Testis (tissue), 3 donors: Measurements from ENCODE around the gene EIF4G3. TPM values are rescaled to one million over a fixed set of nuclear protein-coding genes. Genes with fewer than 3 reads are reported as not detected.

Experiments
- DNase-seq: peaks from one replicate; pipeline ENCODE4 v3.0.0-alpha.2; 2019
- H3K27ac ChIP-seq, 2 donors: fragments of 200-600 bp; sonication (generic); one replicate each; pipeline ENCODE4 v1.5.1; 2019
- H3K27me3 ChIP-seq: fragments of 200-600 bp; sonication (generic); one replicate; pipeline ENCODE4 v1.5.1; 2019
- H3K36me3 ChIP-seq: fragments of 200-600 bp; sonication (generic); one replicate; pipeline ENCODE4 v1.5.1; 2017; ENCODE audit warnings: low read depth; ENCODE audit errors: missing control alignments
- H3K4me1 ChIP-seq: fragments of 200-600 bp; sonication (generic); one replicate; pipeline ENCODE4 v1.5.1; 2019
- H3K4me3 ChIP-seq, 2 donors: fragments of 200-600 bp; sonication (generic); one replicate each; pipeline ENCODE4 v1.5.1; 2017 to 2019
- H3K9me3 ChIP-seq: fragments of 200-600 bp; sonication (generic); one replicate; pipeline ENCODE4 v1.5.1; 2017
- CTCF ChIP-seq, 3 experiments: fragments of 450-650 bp in 2 of 3; fragments of 200-600 bp in 1 of 3; sonication (generic) in 1 of 3; IDR thresholded peaks; one replicate each; pipeline ENCODE4 v1.5.1; 2016 to 2019; ENCODE audit warnings: antibody characterized with exemption in 3 of 3, mild to moderate bottlenecking in 2 of 3, moderate library complexity in 1 of 3
- POLR2A ChIP-seq: fragments of 450-650 bp; IDR thresholded peaks from one replicate; pipeline ENCODE4 v1.6.1; 2017; ENCODE audit warnings: antibody characterized with exemption, mild to moderate bottlenecking, moderate library complexity
- WGBS, 2 donors: methylation state at CpG; one replicate each; pipeline ENCODE4 v1.1.5; 2018; 5-methylcytosine and 5-hydroxymethylcytosine counted together
- intact Hi-C: fragments of 100-400 bp; cut with DNase I; formaldehyde crosslinking; loops from one replicate; pipeline ENCODE4 v1.15.1; 2023; ENCODE audit warnings: low total_unique reads
- polyA plus RNA-seq: library from polyadenylated mRNA; stranded (reverse); fragments of 350-450 nt; fragmentation: Illumina TruSeq; extraction: RNeasy Lipid Tissue Mini Kit (QIAGEN cat#74804); gene quantifications from one replicate; pipeline ENCODE4 v1.2.3, GENCODE V29; 2014; ENCODE audit warnings: low read depth, low replicate concordance; ENCODE audit not compliant: insufficient read depth
- total RNA-seq, 2 donors: library from RNA; depleted of rRNA; stranded (reverse); fragments of >200 nt; gene quantifications; one replicate each; pipeline ENCODE4 v1.2.3, GENCODE V29; 2016

EIF4G3 gene
- total and polyA plus RNA-seq, 3 donors from 2014 or later: 146 to 198 (median 165) TPM

GRCh38 chr1:20829531-20829930 is 347.2 kb downstream of the EIF4G3 start:
- no peaks in the 10 kb centered on the region for H3K9me3 ChIP-seq

GRCh38 chr1:20823845-20824244 is 352.9 kb downstream of the EIF4G3 start:
- intact Hi-C loops: no loop called here

More at GRCh38 chr1:20829531-20829930, 347.2 kb downstream of the EIF4G3 start:
- no peaks in the 10 kb centered on the region for H3K36me3 ChIP-seq
- no peak overlapping the region for H3K4me3 ChIP-seq
- no peaks in the 10 kb centered on the region for H3K4me1 ChIP-seq
- 38 to 46% methylated on average over 1 of the region's 1 CpG for WGBS, 2 donors
- intact Hi-C loops: no loop called here
- TF ChIP-seq CTCF (IDR thresholded peaks at IDR 0.05) (no peak), POLR2A (no peak)
- H3K27ac ChIP-seq: no peak overlapping the region
- no peak for DNase-seq
- H3K27me3 ChIP-seq: no peaks in the 10 kb centered on the region

GRCh38 chr1:20821466-20821865 is 355.2 kb downstream of the EIF4G3 start:
- TF ChIP-seq CTCF (IDR thresholded peaks at IDR 0.05) (no peak), POLR2A (no peak)
- Histone ChIP-seq H3K27me3 (no peaks in the 10 kb centered on the region), H3K4me1 (no peaks in the 10 kb centered on the region), H3K27ac (no peak overlapping the region), H3K36me3 (no peaks in the 10 kb centered on the region), H3K9me3 (no peaks in the 10 kb centered on the region), H3K4me3 (no peak overlapping the region)
- DNase-seq: no peak
- intact Hi-C loops: no loop called here
- 45 to 47% methylated on average over 2 of the region's 2 CpGs for WGBS, 2 donors

More at GRCh38 chr1:20823845-20824244, 352.9 kb downstream of the EIF4G3 start:
- Histone ChIP-seq H3K9me3 (no peaks in the 10 kb centered on the region), H3K27ac (no peak overlapping the region), H3K4me1 (no peaks in the 10 kb centered on the region), H3K4me3 (no peak overlapping the region), H3K36me3 (no peaks in the 10 kb centered on the region), H3K27me3 (no peaks in the 10 kb centered on the region)
- no peak for DNase-seq
- TF ChIP-seq POLR2A (no peak), CTCF (IDR thresholded peaks at IDR 0.05) (no peak)

- H3K27ac ChIP-seq: no peak overlapping the region
- no peak overlapping the region for H3K4me3 ChIP-seq
- no peak for DNase-seq
- no peaks in the 10 kb centered on the region for H3K4me1 ChIP-seq
- 60 to 78% methylated on average over 2 to 5 of the region's 5 CpGs for WGBS, 2 donors
- H3K36me3 ChIP-seq: no peaks in the 10 kb centered on the region
- H3K27me3 ChIP-seq: no peaks in the 10 kb centered on the region
- no peak for TF ChIP-seq POLR2A
- no peak for TF ChIP-seq CTCF (IDR thresholded peaks at IDR 0.05)
- no peaks in the 10 kb centered on the region for H3K9me3 ChIP-seq
- intact Hi-C loops: no loop called here
These were observed 356.9 kb downstream of the EIF4G3 start for GRCh38 chr1:20819818-20820217.

GRCh38 chr1:20814534-20814871 is 362.2 kb downstream of the EIF4G3 start:
- no peaks in the 10 kb centered on the region for H3K36me3 ChIP-seq
- TF ChIP-seq POLR2A: no peak
- no peak for TF ChIP-seq CTCF (IDR thresholded peaks at IDR 0.05)
- intact Hi-C loops: no loop called here
- H3K4me3 ChIP-seq: no peak overlapping the region
- no peaks in the 10 kb centered on the region for H3K27me3 ChIP-seq
- WGBS, 2 donors: 79% methylated on average over 3 of the region's 4 CpGs; no CpG with 5 or more reads in 1 of the 2 donors
- no peaks in the 10 kb centered on the region for H3K9me3 ChIP-seq
- DNase-seq: no peak
- H3K27ac ChIP-seq: no peak overlapping the region
- no peaks in the 10 kb centered on the region for H3K4me1 ChIP-seq
